HCT116 (cell line): ENCODE measurements around the gene WNT9A.

Source experiments
- EGR1 ChIP-seq: IDR thresholded peaks from 2 replicates; pipeline ENCODE4 v1.6.1; 2012; ENCODE audit warnings: low read depth
- EZH2 ChIP-seq: fragments of 200-600 bp; sonication (generic); IDR thresholded peaks from 2 replicates; pipeline ENCODE4 v1.6.1; 2017; ENCODE audit warnings: antibody characterized with exemption, mixed run types
- EZH2phosphoT487 ChIP-seq: fragments of 200-600 bp; IDR thresholded peaks from 2 replicates; pipeline ENCODE4 v1.6.1; 2018; ENCODE audit warnings: antibody characterized with exemption, borderline replicate concordance
- POLR2A ChIP-seq: IDR thresholded peaks from 2 replicates; pipeline ENCODE4 v1.7.0; 2011; ENCODE audit warnings: borderline replicate concordance; ENCODE audit not compliant: insufficient read depth, insufficient read length; ENCODE audit errors: extremely low read depth
- REST ChIP-seq: IDR thresholded peaks from 2 replicates; pipeline ENCODE4 v1.6.1; 2012; ENCODE audit warnings: low read depth
- SRF ChIP-seq: IDR thresholded peaks from 2 replicates; pipeline ENCODE4 v1.6.1; 2012; ENCODE audit warnings: low read depth
- YY1 ChIP-seq: IDR thresholded peaks from 2 replicates; pipeline ENCODE4 v1.6.1; 2011; ENCODE audit warnings: low read length, low read depth, moderate library complexity, mild to moderate bottlenecking; ENCODE audit not compliant: insufficient replicate concordance; ENCODE audit errors: extremely low read depth
- ZNF274 ChIP-seq: fragments of 200-500 bp; sonication (Bioruptor generic); IDR thresholded peaks from 2 replicates; pipeline ENCODE4 v1.6.1; 2014; ENCODE audit warnings: mild to moderate bottlenecking, low read depth, low read length, inconsistent platforms
- TF ChIP-seq, protein P1 (sequence below), 3 experiments: fragments of 200-600 bp in 1 of 3; sonication (generic) in 1 of 3; IDR thresholded peaks in 2 of 3; conservative IDR thresholded peaks in 1 of 3; 2 replicates each; pipeline ENCODE4 v1.5.1; 2012 to 2017; ENCODE audit warnings: low read depth in 2 of 3, low read length in 2 of 3, antibody characterized with exemption in 1 of 3, borderline replicate concordance in 1 of 3, control low read depth in 1 of 3, mild to moderate bottlenecking in 1 of 3, mixed read lengths in 1 of 3, mixed run types in 1 of 3, moderate library complexity in 1 of 3; ENCODE audit not compliant: insufficient read depth in 1 of 3

- TF ChIP-seq SRF (no peak), EZH2phosphoT487 (no peak), POLR2A (no peak), EZH2 (no peak), EGR1 (no peak), YY1 (no peak), ZNF274 (no peak), REST (no peak)
- TF ChIP-seq, protein P1, sequence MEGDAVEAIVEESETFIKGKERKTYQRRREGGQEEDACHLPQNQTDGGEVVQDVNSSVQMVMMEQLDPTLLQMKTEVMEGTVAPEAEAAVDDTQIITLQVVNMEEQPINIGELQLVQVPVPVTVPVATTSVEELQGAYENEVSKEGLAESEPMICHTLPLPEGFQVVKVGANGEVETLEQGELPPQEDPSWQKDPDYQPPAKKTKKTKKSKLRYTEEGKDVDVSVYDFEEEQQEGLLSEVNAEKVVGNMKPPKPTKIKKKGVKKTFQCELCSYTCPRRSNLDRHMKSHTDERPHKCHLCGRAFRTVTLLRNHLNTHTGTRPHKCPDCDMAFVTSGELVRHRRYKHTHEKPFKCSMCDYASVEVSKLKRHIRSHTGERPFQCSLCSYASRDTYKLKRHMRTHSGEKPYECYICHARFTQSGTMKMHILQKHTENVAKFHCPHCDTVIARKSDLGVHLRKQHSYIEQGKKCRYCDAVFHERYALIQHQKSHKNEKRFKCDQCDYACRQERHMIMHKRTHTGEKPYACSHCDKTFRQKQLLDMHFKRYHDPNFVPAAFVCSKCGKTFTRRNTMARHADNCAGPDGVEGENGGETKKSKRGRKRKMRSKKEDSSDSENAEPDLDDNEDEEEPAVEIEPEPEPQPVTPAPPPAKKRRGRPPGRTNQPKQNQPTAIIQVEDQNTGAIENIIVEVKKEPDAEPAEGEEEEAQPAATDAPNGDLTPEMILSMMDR (IDR thresholded peaks at IDR 0.05 in 2 of 3, conservative IDR thresholded peaks at IDR 0.05 in 1 of 3; ENCODE audit: borderline replicate concordance in 1 of 3, insufficient read depth in 1 of 3, low read depth in 2 of 3, low read length in 2 of 3): no peak
Observed at GRCh38 chr1:227913764-227914721, 33.7 kb downstream of the WNT9A start.
